Stimulated activated CD4-positive, alpha-beta T cell treated with anti-CD3 and anti-CD28 coated beads, Interleukin-15, amount 100 ng/mL, for 48 hours (primary cell): Measurements from ENCODE around the gene IGF2BP3.

ENCODE experiments used
- DNase-seq, 2 donors: peaks; one replicate each; pipeline ENCODE4 v3.0.0-alpha.2; 2020; ENCODE audit warnings: low read depth in 2 of 2

IGF2BP3 gene

DNA sequence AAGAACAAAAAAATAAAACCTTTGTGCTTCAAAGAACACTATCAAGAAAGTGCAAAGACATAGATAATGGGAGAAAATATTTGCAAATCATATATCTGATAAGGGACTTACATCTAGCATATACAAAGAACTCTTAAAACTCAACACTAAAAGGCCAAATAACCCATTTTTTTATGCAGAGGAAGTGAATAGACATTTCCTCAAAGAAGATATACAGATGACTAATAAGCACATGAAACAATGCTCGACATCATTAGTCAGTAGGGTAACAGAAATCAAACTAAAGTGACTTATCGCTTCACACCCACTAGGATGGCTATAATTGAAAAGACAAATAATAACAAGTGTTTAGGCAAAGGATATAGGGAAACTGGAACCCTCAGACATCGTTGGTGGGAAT is 93.2 kb downstream of the IGF2BP3 start:
- DNase-seq: no peak

DNA sequence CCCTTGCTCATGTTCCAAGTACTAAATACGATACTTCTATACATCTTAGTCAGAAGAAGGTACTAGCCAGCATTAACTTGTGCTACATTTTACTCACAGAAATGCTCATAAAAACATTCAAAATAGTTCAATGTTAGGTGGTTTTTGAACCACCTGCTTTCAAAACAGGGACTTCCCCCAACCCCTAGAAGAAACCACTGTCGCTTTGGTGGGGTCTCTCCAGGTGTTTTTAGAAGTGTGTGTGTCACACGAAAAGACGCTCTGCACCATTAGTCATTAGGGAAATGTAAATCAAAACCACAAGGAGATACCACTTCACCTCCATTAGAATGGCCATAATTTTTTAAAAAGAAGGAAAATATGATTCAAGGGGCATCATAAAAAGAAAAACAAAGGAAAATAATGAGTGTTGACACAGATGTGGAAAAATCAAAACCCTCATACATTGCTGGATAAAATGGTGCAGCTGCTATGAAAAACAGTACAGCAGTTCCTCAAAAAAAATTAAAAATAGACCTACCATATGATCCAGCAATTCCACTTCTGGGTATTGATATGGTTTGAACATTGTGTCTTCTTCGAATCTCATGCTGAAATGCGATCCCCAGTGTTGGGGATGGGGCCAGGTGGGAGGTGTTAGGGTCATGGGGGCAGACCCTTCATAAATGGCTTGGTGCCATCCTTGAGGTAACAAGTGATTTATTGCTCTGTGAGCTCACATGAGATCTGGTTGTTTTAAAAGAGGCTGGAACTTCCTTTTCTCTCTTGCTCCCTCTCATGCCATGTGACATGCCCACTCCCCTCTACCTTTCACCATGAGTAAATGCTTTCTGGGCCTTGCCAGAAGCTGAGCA is 96.9 kb downstream of the IGF2BP3 start:
- peak; percentile 61 to 64 for DNase-seq

DNA sequence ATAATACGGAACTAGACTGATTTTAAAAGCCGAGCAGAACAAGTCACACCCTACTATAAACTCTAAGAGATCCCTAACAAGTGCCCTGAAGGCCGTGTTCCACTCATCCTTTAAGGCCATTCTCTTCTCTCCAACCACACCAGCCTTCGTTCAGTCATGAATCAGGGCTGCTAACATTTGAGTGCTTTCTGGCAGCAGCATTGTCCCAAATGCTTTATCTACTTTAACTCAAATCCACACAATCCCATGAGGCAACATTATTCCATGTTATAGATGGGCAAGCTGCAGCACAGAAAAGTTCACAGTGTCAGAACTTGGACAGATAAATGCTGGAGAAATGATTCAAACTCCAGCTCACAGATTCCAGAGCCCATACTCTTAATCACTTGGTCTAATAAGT is 97.7 kb downstream of the IGF2BP3 start:
- DNase-seq: no peak

DNA sequence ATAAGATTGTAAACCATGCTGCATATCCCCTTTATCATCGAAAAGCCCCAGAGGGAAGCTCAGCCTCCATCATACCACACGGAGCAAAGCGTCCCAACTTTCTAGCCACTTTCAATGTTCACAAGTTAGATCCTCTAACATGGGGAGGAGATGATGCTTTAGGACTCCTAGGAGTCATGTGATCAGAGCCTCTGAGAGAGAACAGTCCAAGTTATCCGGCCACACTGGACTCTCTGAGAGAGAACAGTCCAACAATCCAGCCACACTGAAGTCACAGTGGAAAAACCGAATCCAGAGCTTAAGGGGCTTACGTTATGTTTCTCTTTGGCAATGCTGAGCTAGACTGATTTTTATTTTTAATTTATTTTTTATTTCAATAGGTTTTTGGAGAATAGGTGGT is 98.6 kb downstream of the IGF2BP3 start:
- no peak for DNase-seq

DNA sequence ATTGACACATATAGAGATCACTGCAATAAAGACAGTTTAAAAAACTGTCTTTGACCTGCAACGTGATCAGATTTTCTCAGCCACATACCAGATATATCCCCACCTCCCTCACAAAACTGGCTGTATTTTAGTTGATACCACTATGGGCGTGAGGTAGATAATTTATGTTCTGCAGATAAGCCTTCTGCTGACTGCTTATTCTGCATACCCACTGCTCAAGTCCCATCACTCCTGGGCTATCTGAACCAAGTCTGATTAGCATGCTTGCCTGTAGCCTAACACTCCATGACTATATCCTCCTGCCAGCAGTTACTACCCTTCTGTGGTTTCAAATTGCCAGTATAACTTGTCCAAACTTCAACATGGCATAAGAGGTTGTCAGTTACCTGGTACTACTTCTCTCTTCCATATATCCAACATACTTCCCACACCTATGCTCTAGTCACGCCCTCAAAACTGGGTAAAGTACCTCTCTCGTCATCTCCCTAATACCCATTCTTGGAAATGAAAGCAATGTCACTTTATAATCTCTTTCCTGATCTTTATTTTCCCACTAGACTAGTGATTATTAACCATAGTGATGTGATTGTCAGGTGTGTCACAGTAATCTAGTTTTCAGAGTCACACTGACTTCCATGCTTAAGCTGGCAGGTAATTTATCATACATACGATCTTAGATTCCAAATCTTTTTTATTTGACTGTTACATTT is 100.4 kb downstream of the IGF2BP3 start:
- no peak for DNase-seq

DNA sequence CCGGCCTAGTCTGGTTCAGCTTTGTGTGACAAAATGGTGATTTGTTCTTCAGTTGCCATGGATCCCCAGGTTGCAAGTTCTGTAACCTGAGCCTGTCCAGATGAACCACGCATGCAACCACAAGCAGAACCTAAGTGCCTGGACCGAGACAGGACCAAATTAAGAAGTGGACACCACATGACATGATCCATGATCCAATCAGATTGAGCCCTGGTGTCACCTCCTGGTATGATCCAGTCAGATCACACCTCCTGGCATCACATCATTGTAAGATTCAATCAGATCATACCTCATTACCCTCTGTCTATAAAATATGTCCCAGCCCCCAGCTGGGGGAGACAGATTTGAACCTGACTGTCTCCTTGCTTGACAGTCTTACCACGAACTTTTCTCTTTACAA is 101.2 kb downstream of the IGF2BP3 start:
- no peak for DNase-seq

DNA sequence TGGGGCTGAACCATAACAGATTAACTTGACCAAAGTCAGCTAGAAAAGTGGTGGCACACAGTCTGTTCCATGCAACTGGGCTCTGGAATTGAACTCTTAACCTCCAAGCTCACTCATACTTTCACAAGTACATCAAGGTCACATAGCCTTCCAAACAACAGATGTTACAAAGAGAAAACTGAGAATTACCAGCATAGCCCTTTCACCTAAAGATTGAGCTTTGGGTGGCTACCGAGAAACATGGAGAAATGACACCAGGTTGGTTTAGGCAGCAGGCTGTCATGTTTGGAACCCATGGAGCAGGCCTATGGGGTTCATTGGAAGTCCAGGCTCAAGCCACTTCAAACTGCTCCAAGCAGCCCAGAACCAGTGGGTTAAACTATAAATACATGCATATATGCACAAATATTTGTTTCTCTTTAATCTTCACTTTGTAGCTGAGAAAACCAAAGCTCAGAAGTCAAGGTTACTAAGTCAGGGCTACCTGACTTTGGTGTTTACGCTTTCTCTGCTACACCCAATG is 112.1 kb downstream of the IGF2BP3 start:
- no peak for DNase-seq

DNA sequence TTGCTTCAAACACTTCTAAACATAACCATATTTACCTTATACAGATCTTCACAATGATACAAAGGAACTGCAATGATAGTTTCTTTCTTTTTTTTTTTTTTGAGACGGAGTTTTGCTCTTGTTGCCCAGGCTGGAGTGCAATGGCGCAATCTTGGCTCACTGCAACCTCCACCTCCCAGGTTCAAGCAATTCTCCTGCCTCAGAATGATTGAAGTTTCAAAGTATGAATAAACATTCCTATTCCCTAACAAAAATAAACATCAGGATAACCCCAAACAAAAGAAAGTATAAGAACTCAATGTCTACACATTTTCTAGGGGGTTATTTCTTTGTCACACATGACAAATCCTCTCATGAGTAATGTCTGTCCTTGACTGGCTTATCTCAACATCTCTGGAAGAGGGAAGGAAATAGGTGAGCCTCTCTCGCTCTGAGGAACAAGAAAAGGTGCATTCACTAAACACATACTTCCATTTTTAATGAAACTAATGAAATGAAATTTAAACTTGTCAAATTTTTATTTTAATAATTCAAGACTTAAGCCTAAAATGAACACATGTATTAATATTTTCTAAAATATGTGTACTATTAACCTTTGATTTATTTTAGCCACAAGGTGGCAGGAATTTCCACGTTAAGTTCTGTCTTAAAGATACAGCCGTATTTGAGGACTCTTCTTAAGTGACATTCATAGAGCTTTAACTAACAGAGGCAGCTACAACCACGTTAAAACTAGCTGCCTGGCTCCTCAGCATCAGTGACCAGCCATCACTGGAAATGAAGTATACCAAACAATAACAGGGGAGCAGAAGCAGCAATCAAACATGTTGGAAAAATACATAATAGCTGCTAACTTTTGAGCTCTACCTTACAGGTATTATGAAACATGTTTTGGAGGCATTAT is 112.8 kb downstream of the IGF2BP3 start:
- no peak for DNase-seq

DNA sequence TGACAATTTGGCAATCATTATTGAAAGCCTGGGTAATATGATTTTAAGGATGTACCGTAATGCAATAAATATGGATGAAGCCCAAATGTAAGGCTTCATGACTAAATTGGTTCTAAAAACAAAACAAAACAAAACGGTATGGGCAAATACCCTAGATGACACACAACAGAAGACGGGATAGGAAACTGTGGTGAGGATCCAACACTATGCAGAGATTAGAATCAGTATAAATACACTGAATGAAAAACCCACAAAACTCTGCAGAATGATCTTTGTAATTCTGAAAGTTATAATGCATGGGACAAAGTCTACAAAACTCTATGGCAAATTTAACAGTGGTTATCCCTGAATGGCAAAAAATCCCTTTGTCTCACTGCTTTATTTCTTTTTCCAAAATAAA is 113.6 kb downstream of the IGF2BP3 start:
- no peak for DNase-seq

DNA sequence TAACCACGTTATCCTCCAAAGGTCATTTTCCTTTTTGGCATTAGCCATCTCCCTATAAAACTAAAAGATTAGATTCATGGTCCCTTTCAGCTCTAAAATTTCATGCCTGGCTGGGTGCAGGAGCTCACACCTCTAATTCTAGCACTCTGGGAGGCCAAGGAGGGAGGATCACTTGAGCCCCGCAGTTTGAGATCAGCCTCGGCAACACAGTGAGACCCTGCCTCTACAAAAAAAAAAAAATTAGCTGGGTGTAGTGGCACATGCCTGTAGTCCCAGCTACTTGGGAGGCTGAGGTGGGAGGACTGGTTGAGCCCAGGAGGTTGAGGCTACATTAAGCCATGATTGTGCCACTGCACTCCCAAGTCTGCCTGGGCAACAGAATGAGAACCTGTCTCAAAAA is 114.1 kb downstream of the IGF2BP3 start:
- DNase-seq: no peak

DNA sequence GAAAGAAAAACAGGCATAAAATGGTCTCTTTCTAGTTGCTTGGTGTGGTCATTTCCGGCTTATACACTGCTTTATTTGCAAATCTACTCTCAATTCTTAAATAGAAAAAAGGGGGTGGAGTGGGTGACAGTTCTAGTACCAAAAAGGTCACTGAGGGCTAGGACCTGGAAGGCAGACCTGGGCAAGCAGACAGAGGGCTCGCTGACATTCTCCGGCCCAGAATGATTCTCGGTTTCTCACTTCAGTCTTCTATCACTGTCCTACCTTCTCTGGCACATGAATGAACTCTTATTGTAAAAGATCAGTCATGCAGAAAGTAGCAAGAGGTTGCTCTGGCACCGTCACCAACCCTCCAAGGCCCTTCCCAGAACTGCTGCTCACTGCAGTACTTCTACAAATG is 117.1 kb downstream of the IGF2BP3 start:
- DNase-seq: no peak

DNA sequence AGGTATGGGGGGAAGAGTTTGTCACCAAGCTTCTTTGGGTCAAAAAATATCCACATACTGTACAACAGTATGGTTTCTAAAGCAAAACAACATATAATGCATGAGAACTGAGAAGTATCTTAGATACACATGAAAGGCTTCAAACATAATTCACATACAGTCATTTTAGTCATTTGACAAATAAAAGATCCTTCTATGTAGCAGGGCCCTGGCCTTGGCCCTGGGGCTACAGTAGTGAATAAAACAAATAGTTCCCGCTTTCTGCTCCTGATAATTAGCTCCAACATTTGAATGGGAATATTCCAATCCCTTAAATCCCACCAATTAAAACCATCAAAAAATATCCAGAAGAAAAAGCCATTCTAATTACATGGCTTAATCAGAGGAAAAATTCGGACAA is 119.8 kb downstream of the IGF2BP3 start:
- DNase-seq: no peak

DNA sequence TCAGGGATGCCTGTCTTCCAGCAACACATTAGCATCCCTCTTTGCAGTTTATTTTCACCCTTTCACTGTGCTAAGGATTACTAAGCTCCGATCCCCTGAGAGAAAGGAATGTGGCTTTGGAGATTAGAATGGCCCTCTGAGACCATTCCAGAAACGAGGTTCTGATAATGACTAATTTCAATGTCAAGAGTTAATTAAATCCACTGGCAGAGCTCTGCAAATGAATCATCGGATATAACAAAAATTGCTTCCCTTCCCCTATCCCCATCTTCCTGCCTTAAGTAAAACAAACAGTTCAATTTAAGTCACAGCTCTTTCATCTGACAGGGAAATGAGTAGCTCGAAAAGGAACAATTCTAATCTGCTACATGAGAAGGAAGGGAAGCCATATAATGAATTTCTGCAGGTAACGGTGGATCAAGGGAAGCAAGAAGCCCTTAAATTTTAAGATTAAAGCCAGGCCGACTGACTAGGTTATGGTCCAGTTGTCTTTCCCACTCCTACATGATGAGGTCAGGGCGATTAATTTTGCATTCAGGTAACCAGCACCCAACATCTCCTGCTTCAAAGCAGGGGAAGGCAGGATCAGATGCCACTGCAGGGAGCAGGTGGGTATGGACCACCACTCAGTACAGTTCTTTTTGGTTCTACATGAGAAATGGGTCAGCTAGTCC is 120.7 kb downstream of the IGF2BP3 start:
- DNase-seq: no peak

DNA sequence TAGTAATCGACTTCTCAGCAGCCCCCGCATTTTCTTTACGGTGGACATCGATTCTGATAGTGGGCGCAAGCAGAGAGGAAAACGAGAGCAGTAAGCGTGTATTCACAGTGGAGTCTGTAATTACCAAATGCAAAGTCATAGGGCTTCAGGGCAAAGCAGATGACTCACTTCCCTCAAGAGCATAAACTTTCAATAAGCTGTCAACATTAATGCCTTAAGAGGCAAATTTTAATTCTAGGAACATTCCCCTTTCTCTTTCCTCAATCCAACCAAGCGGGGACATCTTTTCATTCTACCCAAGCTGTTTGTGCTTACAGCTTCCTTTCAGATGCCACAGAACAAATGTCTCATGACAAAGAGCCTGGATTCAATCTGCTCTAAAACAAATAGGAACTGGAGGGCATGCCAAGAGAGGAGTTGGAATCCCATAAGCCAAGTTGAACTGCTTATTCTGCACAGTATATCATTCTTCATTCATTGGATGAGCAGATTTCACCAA is 122.6 kb downstream of the IGF2BP3 start:
- no peak for DNase-seq

DNA sequence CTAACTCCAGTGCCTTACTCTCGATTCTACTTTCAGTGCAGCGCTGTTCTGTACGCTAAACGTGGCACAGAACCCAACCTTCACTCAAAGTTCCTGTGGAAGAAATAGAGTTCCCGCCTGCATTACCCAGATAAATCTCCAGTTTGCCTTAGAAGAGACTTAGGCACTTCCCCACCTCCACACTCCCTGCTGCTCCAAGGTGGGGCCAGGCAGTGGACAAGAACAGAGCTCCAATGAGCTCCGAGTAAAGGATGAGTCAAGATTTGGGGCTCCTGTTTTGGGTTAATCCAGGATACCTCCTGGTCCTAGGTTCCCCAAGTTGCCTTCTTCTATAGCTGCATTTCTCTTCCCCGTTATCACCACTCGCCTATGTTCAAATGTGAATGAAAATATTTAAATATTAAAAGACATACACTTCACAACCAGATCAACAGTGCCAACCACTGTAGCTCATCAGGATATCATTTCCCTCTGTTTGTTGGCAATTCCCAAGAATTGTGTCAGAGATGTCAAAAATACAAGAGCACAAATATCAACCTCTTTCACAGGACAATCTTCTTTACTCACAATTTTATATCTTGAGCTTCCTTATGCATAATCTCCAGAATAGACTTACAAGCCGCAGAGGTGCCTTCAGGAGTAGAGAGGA is 123.1 kb downstream of the IGF2BP3 start:
- DNase-seq: no peak

DNA sequence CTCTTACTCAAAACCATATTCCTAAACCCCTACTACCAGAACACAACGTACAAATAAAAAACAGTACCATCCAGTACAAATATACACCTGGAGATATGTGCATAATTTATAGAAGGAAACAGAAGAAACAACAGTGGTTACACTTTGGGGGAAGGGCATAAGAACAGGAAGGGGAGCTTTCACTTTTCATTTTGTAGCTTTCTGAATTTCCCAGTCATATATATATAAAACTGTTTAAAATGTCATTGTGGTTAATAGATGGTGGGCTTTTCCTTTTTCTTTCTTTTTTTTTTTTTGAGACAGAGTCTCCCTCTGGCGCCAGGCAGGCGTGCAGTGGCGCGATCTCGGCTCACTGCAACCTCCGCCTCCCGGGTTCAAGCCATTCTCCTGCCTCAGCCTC is 124.0 kb downstream of the IGF2BP3 start:
- DNase-seq: no peak

DNA sequence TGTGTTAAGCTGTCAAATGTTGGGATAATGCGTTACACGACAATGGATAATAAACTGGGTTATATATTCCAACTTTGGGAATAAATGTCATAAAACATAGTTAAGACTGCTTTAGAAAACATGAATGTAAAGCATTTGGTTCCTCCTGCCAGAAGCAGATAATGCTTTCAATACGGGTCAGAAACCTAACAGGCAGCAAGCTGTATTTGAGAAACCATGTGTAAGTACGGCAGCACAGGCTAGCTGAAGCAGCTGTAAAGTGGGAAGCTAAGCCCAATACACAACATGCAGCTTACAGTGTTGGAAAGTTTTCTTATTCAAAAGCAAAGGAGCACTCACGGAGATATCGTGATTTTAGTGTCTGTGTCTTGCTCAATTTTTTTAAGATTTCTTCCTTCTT is 124.7 kb downstream of the IGF2BP3 start:
- no peak for DNase-seq

DNA sequence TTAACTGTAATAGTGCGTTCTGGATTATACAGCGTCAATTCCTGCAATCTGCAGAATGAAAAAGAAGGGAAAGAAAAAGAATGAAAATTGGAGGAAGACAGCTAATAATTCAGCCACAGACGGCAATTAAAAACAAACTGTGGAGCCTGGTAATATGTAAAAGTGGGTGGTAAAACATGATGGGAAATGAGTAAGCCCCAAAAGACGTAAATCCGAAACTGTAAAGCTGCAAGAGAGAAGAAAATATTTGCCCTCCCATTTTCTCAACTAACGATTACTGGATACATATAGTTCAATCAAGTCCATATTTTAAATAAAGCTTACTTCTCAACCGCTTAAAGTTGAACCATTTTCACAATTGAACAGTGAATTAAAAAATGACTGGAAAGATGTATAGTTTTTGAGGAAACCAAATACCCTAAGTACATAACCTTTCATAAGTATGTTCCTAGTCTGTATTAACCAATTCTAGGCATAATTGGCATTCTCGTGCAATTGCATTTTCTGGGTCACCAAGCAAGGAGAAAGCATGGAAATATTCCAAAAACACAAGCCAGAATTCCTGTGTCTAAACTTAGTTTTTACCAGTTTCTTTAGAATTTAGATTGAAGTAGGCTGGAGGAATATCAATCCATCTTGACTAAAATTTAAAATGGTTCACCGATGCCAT is 126.3 kb downstream of the IGF2BP3 start:
- DNase-seq: no peak

DNA sequence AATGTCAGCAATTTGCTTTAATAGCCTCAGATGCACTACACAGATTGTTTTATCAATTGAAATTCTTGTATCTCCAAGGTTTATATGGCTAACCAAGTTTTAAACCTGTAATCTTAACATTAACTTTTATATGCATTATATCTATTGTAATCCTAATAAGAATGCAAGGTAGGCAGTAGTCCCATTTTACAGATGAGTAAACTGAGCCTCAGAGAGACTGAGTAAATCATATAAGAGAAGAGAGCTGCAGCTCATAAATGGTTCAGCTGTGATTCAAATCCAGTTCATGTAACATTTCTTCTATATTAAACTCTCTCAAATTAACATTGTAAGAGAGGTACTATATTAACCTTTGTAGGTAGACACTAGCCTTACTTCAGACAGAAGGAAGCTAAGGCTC is 127.2 kb downstream of the IGF2BP3 start:
- no peak for DNase-seq
